Measurements from ENCODE around the gene RSPO4.

DNA sequence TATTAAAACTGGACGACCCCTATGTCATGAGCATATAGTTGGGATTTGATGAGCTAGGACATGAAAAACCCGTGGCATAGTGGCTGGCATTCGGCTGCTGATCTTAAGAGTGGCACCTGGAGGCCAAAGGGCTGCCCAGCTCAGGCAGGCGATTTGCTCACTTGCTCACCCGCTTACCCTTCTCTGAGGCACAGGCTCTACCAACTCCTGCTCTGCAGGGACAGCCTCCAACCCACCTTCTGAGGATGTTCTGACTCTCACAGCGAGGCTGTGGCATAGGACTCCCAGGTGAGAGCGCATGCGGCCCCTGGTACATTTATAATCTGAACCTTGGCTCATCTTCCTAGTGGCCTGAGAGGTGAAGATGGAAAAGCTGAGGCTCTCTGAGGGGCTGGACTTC, 995 bp downstream of the RSPO4 start:
- TF ChIP-seq CTCF (IDR thresholded peaks at IDR 0.05; ENCODE audit: low read length) (no peak), EZH2 (optimal IDR thresholded peaks at IDR 0.05; ENCODE audit: low read depth, low read length) (no peak), EZH2phosphoT487 (IDR thresholded peaks at IDR 0.05; ENCODE audit: low read length) (no peak)

Data from MM.1S (cell line).